ENCODE results near the gene HOXB2.

HOXB2 gene

DNA sequence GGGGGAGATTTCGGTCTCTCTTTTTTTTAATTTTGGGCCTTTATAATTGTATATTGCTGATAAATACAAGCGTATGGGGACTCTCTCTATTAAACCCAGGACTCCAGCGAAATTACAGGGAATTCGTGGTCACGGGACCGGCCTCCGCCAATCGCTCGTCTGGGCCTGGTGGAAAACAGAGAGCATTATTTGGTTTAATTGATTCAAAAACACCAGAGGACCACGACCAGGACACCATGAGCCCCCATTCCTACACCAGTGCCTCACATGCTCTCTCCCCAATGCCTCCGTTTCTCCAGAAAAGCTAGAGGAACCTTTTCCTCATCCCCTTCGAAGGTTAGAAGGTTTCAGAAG is at the start of gene HOXB2:
HOXB2 (minus strand) TSS at position 88 of the 354 bp plus-strand sequence. CDS start 198 bp downstream, outside the sequence.
- ATAC-seq, result no peak

- ATAC-seq, result peak; percentile 71 to 73
Measured at GRCh38 chr17:48593840-48594537, 49.1 kb upstream of the HOXB2 start.

- no peak for ATAC-seq
Measured at GRCh38 chr17:48593126-48593829, 48.4 kb upstream of the HOXB2 start, which contains the start of gene HOXB5. Gene HOXB5, minus strand, starts transcription at chr17:48593779. Its CDS starts 97 bp downstream, at chr17:48593682.

DNA sequence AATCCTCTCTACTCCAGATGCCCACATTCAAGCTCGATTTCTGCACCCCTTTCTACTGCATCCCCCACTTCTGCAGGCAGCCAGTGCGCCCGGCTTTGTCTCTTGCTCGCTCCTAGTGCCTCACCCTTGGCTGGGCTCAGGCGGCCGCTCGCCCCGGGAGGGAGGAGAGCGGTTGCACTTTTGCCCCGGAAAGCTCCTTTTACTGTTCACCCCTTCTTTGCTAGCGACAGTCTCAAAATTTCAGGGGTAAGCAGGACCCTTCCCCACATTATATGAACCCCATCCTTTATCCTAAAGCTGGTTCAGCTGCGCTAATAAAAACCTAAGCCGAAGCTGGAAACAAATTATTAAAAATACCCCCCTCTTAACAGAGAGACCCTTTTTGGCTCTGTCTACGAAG is 47.7 kb upstream of the HOXB2 start:
- ATAC-seq, result no peak

GRCh38 chr17:48592057-48592514 is 47.2 kb upstream of the HOXB2 start:
- ATAC-seq, result no peak

- ATAC-seq, result no peak
Measured at GRCh38 chr17:48591255-48592056, 46.5 kb upstream of the HOXB2 start.

DNA sequence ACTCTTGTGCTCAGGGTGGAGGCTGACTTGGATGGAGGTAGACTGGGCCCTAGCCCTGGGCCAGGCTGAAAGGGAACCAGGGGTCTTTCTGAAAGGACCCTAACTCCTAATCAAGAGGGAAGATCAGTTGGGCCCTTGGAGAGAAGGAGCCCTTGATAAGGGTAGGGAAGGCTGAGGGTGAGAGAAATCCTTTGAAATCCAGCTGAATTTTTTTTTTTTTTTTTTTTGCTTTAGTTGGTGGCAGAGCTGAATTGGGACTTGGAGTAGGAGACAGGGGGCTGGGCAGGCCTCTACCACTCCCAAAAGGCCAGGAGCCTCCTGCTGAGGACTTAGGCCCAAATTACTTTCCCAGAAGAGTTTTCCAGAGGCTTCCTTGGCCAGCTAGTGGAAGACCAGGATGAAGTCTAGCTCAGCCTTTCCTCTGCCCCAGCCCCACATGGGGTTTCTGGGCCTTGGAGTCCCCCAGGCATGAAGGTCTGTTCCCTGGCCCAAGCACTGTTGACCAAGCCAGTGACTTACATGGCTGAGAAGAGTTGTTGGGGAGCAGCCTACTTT is 45.8 kb upstream of the HOXB2 start:
- ATAC-seq, result no peak

DNA sequence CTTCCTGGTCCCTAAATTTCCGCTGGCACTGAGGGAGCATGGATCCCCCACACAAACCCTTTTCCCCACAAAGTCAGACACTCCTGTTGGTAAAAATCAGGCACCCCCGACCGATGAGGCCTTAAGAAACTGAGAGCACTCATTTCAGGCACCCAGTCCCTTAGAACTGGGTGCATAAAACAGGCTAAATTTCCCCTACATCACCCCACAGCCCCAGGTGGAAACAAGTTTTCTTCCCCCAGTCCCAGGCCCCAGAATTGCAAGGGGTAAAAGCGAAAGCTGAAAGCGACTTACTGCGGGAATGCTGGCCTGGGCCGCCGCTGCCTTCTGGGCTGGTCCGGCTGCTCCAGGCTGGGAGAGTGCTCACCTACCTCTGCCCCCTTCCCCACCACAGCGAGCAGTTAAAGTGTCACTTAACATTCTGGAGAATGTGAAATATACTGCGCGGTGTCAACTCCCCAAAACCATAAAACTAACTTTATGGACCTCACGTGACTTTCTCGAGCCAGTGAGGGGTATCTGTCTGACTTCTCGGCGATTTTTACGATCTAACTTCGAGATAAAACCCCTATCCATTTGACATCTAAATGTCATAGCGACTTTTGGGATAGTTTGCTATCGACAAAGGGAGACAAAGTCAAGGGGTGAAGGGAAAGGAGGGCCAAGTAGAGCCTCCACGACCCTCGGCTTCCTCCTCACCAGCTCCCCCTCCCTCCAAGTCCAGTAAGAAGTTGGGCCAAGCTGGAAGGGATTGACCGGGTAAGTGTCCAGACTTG is 45.1 kb upstream of the HOXB2 start, which contains the start of gene HOXB3:
HOXB3 (minus strand) TSS at position 411 of the 776 bp plus-strand sequence. CDS start 37,767 bp downstream, outside the sequence.
- no peak for ATAC-seq

GRCh38 chr17:48589060-48589830 is 44.3 kb upstream of the HOXB2 start:
- ATAC-seq, result no peak

- no peak for ATAC-seq
Measured at GRCh38 chr17:48588528-48588927, 43.6 kb upstream of the HOXB2 start.

DNA sequence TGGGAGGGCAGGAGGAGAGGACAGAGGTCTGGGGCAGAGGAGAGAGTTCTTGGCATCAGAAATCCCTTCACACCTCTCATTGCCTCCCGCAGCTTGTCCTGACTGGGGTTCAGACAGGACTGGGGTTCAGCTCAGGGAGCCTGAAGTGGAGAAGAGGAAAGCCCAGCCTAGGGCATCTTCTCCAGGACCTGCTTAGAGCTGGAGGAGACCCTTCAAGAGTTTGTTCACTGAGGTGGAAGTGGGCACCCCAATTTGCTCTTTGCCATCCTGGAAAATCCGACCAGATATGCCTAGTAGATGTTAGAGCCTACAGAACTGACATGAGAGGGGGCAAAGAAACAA is 43.1 kb upstream of the HOXB2 start:
- no peak for ATAC-seq

DNA sequence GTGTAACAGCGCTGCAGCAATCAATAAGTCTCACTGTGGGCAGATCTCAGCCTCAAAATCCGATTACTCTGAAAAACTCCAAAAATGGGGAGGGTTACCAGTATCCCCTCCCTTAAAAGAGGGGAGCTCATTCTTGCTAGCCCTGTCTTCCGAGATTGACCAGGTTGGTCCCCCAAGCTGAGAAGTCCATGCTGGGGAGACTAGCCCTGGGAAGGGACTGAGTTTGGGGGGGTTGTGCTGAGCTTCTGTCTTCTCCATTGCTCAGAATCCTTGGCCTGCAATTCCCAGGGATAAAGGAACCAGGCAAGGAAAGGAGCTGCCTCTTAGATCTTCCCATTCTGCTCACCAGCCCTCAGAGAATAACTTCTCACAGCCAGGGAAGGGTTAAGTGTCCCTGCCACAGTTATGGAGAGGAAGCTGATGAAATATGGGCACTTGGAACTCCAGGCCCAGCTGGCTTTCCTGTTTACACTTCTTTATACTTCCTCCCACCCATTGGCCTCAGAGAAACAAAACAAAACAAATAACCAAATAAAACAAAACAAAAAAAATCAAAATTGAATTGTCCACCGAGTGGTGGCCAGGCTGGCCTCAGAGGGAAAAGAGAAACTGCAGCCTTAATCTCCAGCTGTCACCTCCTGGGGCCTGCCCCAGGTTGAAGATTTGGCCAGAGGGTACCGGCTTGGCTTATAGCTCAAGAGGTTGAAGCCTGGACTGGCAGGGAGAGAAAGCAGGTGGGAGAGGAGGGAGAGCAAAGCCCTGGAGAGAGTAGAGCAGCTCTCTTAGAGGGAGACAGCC is 42.6 kb upstream of the HOXB2 start:
- no peak for ATAC-seq

DNA sequence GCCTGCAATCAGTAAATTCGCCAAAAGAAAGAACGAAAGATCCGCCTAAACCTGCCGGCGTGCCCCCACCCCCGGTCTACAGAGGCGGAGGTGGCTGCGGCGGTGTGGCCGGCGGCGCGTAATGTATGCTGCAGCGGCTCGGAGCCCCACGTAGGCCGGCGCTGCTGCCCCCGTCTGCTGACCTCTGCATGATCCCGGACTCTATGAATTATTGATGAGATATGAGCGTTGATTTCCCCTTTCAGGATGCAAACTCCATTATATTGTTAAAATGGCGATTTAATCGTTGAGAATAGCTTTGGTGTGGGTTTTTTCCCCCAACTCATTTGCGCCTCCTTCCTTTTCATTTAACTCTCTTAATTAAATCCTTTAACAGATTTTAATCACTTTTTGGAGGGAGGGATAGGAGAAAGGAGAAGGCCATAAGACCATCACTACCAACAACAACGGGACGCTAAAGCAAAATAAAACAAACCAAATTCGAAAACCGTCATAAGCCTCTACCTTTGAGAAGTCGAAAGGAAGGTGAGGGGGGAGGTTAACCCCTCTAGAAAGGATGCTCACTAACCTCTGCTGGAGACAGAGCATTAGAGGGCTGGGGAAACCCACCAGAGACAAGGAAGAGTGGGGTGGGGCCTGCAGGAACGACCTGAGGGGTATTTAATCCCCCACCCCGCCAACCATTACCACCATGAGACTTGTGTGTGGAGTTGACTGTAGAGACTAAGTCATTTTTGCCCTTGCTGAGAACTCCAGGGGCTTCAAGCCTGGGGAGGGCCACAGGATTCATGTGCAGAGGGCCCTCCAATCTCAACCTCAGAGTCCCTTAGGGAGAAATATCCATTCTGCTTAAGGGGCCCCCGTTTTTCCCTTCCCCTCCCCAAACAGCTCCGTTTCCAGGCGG is 41.7 kb upstream of the HOXB2 start:
- no peak for ATAC-seq

GRCh38 chr17:48584223-48584741 is 39.4 kb upstream of the HOXB2 start:
- no peak for ATAC-seq

GRCh38 chr17:48583708-48584222 is 38.9 kb upstream of the HOXB2 start:
- no peak for ATAC-seq

DNA sequence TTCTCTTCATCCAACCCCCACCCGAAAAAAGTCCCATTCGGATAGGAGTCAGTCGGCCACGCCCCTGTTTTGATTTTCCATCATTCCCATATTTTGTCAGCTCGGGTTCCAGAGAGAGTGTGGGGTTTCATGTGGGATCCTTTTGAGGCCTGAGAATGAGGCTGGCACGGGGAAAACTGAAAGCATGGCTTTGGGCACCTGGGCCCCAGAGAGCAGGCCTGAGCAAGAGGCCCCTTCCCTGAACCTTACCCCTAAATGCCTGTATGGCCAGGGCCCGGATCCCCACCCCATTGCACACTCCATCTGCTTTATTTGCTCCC is 37.8 kb upstream of the HOXB2 start:
- no peak for ATAC-seq

DNA sequence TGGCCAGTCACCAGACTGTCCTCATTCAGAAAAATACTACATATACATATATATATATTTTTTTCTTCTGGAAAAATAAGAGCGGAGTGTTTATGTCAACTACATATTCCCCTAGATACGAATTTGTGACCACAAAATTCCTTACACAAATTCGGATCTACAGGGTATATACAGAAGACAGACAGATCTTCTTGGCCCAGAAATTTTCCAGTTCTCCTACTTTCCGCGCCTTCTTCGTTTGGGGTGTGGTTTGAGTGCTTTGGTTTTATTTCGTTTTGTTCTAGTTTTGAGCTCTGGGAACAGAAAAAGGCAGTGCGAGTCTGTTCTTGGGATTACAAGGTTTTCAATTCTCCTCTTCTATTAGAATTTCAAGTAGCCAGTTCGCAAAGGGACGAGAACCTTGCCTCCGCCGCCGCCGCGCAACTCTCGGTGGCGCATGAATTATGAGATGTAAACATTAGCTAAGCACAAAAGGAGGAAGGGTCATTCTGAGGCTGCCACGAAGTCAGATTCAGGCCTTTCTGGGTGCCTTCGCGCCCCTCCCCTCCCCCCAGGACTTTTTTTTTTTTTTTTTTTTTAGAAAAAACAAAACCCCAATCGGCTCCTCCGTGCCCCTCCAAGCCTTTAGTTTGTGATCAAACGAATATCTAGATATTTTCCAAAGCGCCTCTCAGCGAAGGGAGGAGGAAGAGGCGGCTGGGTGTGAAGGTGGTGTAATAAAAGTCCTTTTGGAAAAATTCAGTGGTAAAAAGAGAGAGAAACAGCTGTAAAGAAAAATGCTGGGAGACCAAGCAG is 35.0 kb upstream of the HOXB2 start:
- ATAC-seq, result no peak

- no peak for ATAC-seq
Measured at GRCh38 chr17:48579471-48579759, 34.5 kb upstream of the HOXB2 start.
